Ovary (tissue), 9 donors: ENCODE results near the gene KCNJ18. TPM values are rescaled to one million over a fixed set of nuclear protein-coding genes. Genes with fewer than 3 reads are reported as not detected.
"Not testable (repeated sequence)": the region's sequence is repeated elsewhere in the genome, so short reads cannot be mapped to it uniquely, and the experiment has no call there.

ENCODE experiments used
- DNase-seq, 5 donors: peaks; one replicate each; pipeline ENCODE4 v3.0.0-alpha.2; 2019 to 2020
- H3K27ac ChIP-seq, 2 donors: fragments of 200-600 bp; one replicate each; pipeline versions ENCODE4 v1.5.1 to v1.8.0; 2019 to 2022
- H3K27me3 ChIP-seq: fragments of 200-600 bp; one replicate; pipeline ENCODE4 v1.8.0; 2022
- H3K36me3 ChIP-seq: fragments of 200-600 bp; sonication (generic); one replicate; pipeline ENCODE4 v1.5.1; 2019
- H3K4me1 ChIP-seq: one replicate; pipeline ENCODE4 v1.8.1; 2013; ENCODE audit warnings: mild to moderate bottlenecking, moderate library complexity; ENCODE audit not compliant: insufficient read depth
- H3K4me3 ChIP-seq: fragments of 200-600 bp; sonication (generic); one replicate; pipeline ENCODE4 v1.5.1; 2017
- H3K9me3 ChIP-seq, 2 donors: fragments of 200-600 bp in 1 of 2; sonication (generic) in 1 of 2; one replicate each; pipeline versions ENCODE4 v1.5.1 to v1.8.1; 2013 to 2019; ENCODE audit warnings: mild to moderate bottlenecking in 1 of 2, moderate library complexity in 1 of 2
- EP300 ChIP-seq: sonication (generic); formaldehyde crosslinking; IDR thresholded peaks from one replicate; pipeline ENCODE4 v1.6.1; 2017; ENCODE audit warnings: antibody characterized with exemption
- POLR2A ChIP-seq: fragments of 450-650 bp; IDR thresholded peaks from one replicate; pipeline ENCODE4 v1.6.1; 2017; ENCODE audit warnings: antibody characterized with exemption, mild to moderate bottlenecking, moderate library complexity
- WGBS, 3 donors: extraction: QIAGEN DNeasy Blood & Tissue Kit in 1 of 3; methylation state at CpG; one replicate each; pipeline versions ENCODE4 v1.1.5 to v1.1.7; 2013 to 2017; 5-methylcytosine and 5-hydroxymethylcytosine counted together
- intact Hi-C, 4 donors: fragments of 100-400 bp; cut with DNase I; formaldehyde crosslinking; loops; one replicate each; pipeline versions ENCODE4 v1.11.0 to v1.15.1; 2022 to 2023
- polyA plus RNA-seq, 2 donors: library from polyadenylated mRNA; stranded (reverse); fragments of 200-250 nt in 1 of 2; fragments of 350-450 nt in 1 of 2; fragmentation: Illumina TruSeq in 1 of 2; extraction: RNeasy Lipid Tissue Mini Kit (QIAGEN cat#74804) in 1 of 2; gene quantifications; one replicate each; pipeline ENCODE4 v1.2.3, GENCODE V29; 2013 to 2014
- total RNA-seq, 7 donors: library from RNA; depleted of rRNA in 2 of 7; stranded (reverse); fragments of >200 nt in 2 of 7; fragmentation: NEBNext Ultra II Directional in 3 of 7; extraction: Animal tissue kit (Norgen Biotek cat#: 25700) in 3 of 7; gene quantifications; one replicate each; pipeline versions ENCODE4 v1.1.0 to v1.2.4, GENCODE V29; 2016 to 2023
- TF ChIP-seq, protein P1 (sequence below), 3 donors: fragments of 450-650 bp in 2 of 3; fragments of 200-600 bp in 1 of 3; IDR thresholded peaks; one replicate each; pipeline versions ENCODE4 v1.5.1 to v1.8.0; 2016 to 2022; ENCODE audit warnings: antibody characterized with exemption in 3 of 3, mild to moderate bottlenecking in 1 of 3
- donor health status: DM: no; HTN: no; CAD: no; lungs with moderate emphysema.
- donor health status: DM: no; HTN: no; CAD: no.
- donor health status: Bipolar disorder and iron deficiency.
- donor health status: DM: yes; HTN: yes; CAD: no.
- donor health status: DM: no; HTN: no; CAD: no.
- donor health status: DM: yes; HTN: yes; CAD: no.

KCNJ18 gene
- total and polyA plus RNA-seq, 9 donors, result not detected

DNA sequence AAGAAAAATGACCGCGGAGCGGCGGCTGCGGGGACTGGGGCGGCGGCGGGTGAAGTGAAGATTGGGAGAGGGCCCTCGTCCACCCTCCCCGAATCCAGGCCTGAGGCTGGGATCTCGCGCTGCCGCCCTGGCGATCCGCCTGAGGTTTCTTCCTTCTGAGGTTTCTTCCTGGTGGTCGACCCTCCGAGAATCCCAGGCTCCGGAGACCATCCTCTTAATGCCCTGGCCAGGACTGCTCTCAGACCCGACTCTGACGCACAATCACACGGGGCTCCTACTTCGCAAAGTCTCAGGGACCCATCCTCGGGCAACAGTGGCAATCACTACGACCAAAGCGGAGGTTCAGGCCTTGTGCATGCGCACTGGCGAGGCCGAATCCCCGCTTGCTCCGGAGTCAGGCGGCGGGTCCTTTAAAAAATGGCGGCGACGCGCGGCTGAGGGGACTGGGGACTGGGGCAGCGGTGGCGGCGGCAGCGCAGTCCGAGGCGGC lies 18.0 kb upstream of the KCNJ18 start:
- no peak for DNase-seq
- H3K36me3 ChIP-seq, result no peaks in the 10 kb centered on the region
- intact Hi-C loops, result no loop called here
- no peak overlapping the region for H3K4me3 ChIP-seq
- H3K27me3 ChIP-seq, result no peaks in the 10 kb centered on the region
- TF ChIP-seq, protein P1, sequence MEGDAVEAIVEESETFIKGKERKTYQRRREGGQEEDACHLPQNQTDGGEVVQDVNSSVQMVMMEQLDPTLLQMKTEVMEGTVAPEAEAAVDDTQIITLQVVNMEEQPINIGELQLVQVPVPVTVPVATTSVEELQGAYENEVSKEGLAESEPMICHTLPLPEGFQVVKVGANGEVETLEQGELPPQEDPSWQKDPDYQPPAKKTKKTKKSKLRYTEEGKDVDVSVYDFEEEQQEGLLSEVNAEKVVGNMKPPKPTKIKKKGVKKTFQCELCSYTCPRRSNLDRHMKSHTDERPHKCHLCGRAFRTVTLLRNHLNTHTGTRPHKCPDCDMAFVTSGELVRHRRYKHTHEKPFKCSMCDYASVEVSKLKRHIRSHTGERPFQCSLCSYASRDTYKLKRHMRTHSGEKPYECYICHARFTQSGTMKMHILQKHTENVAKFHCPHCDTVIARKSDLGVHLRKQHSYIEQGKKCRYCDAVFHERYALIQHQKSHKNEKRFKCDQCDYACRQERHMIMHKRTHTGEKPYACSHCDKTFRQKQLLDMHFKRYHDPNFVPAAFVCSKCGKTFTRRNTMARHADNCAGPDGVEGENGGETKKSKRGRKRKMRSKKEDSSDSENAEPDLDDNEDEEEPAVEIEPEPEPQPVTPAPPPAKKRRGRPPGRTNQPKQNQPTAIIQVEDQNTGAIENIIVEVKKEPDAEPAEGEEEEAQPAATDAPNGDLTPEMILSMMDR (IDR thresholded peaks at IDR 0.05), result no peak
- no peak for TF ChIP-seq POLR2A
- no peak overlapping the region for H3K27ac ChIP-seq
- H3K4me1 ChIP-seq, result no peaks in the 10 kb centered on the region
- WGBS, 3 donors, result 91 to 93% (median 91%) methylated on average over 43 of the region's 43 CpGs
- H3K9me3 ChIP-seq, result no peaks in the 10 kb centered on the region

DNA sequence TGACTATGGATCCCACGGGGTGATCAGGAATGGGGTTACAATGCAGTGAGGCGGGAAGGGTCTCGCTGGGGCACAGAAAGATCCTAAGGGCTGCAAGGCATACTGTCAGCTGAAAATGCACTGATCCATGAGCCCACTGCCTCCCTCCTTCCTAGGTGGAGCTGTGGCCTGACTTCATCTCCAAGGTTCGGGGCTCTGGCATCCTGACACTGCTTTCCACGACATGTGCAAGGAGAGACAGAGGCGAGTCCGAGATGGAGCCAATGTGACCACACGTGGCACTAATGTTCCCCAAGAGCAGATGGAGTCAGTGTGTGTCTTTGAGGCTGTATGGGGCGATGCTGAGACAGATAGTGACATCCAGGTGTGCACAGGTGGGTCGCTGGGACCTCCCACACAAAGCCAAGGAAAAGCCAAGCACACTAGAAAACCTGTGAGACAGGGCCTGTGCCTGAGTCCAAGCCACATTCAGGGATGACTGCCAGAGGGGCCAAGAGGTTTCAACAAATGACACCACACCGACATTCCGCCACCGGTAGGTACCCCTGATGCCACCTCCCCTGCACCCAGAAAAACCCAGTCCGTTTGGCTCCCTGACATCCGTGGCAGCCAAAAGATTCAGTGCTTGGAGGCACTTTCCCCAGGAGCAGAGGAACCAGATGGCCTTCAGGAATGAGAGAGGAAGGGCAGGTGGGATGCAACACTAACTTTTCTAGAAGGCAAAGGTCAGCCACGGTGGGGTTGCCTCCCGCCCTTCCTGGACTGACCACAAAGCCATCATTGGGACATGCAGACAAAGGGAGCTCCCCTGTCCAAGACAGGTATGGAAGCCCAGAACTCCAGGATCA lies 17.2 kb upstream of the KCNJ18 start:
- H3K4me3 ChIP-seq, H3K27ac ChIP-seq, H3K4me1 ChIP-seq, intact Hi-C loops, H3K27me3 ChIP-seq, DNase-seq, H3K36me3 ChIP-seq, H3K9me3 ChIP-seq: not testable (repeated sequence)
- WGBS, 3 donors, result 73 to 79% (median 75%) methylated on average over 17 of the region's 17 CpGs

DNA sequence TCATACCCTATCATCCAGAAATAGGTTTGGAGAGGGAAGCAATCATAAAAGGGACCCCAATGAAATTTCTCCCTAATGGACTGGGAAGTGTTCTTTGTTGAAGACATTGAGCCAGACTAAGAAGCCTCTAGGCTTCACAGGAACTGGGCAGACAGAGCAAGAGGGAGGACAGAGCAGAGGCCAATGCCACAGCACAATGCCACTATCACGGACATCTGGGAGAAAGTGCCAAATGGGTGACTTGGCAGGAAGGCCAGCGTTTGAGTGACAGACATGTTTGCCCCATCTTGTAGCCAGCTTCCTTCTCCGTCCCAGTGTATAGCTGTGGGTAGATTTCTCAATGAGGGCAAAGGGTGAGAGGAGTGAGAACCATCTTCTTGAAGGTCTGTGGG lies 16.6 kb upstream of the KCNJ18 start:
- H3K9me3 ChIP-seq, H3K27me3 ChIP-seq, DNase-seq, H3K4me3 ChIP-seq, intact Hi-C loops, H3K4me1 ChIP-seq, H3K36me3 ChIP-seq, H3K27ac ChIP-seq: not testable (repeated sequence)
- WGBS, 3 donors, result 82 to 85% (median 82%) methylated on average over 3 of the region's 3 CpGs

DNA sequence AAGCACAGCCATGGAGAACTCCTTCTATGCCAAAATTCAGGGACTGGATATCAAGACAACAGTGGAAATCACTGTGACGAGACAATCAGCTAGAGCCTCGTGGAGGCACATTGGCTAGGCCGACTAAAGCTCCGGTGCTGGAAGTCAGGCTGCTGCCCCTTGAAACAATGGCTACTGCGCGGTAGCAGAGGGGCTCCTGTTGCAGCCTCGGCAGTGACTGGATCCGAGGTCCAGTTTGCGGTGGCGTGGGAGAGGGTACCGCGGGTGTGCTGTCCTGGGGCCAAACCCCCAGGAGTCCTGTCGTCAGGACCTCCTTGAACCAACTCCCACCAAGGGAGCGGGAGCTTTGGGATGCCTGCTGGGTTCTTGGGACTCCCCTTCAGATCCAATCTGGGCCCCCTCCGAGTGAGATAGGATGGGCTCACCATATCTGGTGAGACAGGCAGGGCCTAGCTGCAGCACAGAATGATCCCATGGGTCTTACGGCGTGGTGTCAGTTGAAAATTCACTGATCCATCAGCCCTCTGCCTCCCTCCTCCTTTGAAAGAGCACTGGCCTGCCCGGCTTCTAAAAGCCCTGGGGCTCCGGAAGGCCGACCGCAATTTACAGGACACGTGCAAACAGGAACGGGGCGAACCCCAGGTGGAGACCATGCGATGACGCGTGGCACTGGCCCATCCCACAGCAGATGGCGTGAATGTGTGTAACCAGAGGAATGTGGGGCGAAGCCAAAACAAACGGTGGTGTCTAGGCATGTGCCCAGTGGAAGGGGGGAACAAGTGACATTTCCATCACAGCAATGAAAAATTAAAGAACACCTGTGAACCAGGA lies 15.8 kb upstream of the KCNJ18 start:
- 82% methylated on average over 30 of the region's 30 CpGs for WGBS, 3 donors
- Histone ChIP-seq H3K4me3 (no peak overlapping the region), H3K36me3 (no peaks in the 10 kb centered on the region), H3K4me1 (no peaks in the 10 kb centered on the region), H3K27ac (no peak overlapping the region), H3K9me3 (no peaks in the 10 kb centered on the region), H3K27me3 (no peaks in the 10 kb centered on the region)
- intact Hi-C loops, result no loop called here
- TF ChIP-seq POLR2A, result no peak
- TF ChIP-seq, protein P1 (IDR thresholded peaks at IDR 0.05), result no peak
- no peak for TF ChIP-seq EP300
- DNase-seq, result no peak

DNA sequence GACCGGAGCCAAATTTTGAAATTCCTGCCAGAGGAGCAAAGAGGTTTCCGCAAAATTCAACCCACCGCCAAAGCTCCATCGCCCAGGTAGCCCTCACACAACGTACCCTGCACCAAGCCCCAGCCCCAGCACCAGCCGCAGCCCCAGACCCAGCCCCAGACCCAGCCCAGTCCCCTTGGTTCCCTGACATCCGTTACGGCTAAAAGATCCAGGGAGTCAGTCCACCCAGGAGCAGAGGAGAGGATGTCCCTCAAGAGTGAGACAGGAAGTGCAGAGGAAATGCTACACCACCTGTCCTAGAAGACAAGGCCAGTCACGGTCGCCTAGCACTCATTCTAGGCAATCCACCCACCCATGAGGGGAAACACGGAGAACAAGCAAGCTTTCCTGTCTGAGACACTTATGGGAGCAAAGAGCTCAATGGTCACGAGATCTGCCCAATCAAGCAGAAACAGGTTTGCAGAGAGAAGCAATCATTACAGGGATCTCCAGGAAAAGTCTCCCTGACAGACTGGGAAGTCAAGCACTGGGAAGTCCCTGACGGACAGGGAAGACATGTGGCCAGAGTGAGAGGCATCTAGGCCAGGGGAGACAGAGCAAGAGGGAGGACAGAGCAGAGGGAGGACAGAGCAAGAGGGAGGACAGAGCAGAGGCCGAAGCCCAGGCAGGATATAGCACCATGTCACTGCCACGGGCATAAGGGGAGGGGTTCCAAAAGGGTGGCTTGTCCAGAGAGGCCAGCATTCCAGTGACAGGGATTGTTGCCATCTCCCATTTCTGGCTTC lies 15.0 kb upstream of the KCNJ18 start:
- Histone ChIP-seq H3K27me3 (no peaks in the 10 kb centered on the region), H3K9me3 (no peaks in the 10 kb centered on the region), H3K27ac (no peak overlapping the region), H3K4me1 (no peaks in the 10 kb centered on the region), H3K36me3 (no peaks in the 10 kb centered on the region), H3K4me3 (no peak overlapping the region)
- WGBS, 3 donors, result 72 to 78% (median 77%) methylated on average over 15 of the region's 15 CpGs
- DNase-seq, result no peak
- intact Hi-C loops, result no loop called here
- TF ChIP-seq POLR2A, result no peak
- TF ChIP-seq, protein P1 (IDR thresholded peaks at IDR 0.05), result no peak
- no peak for TF ChIP-seq EP300
